GM12891 (cell line): ENCODE results near the gene MDGA2.

Experiments
- POLR2AphosphoS5 ChIP-seq: IDR thresholded peaks from 2 replicates; pipeline ENCODE4 v1.6.1; 2011; ENCODE audit warnings: low read depth, low read length, control low read depth
- TAF1 ChIP-seq: IDR thresholded peaks from 2 replicates; pipeline ENCODE4 v1.6.1; 2011; ENCODE audit warnings: low read depth, low read length, control low read depth

DNA sequence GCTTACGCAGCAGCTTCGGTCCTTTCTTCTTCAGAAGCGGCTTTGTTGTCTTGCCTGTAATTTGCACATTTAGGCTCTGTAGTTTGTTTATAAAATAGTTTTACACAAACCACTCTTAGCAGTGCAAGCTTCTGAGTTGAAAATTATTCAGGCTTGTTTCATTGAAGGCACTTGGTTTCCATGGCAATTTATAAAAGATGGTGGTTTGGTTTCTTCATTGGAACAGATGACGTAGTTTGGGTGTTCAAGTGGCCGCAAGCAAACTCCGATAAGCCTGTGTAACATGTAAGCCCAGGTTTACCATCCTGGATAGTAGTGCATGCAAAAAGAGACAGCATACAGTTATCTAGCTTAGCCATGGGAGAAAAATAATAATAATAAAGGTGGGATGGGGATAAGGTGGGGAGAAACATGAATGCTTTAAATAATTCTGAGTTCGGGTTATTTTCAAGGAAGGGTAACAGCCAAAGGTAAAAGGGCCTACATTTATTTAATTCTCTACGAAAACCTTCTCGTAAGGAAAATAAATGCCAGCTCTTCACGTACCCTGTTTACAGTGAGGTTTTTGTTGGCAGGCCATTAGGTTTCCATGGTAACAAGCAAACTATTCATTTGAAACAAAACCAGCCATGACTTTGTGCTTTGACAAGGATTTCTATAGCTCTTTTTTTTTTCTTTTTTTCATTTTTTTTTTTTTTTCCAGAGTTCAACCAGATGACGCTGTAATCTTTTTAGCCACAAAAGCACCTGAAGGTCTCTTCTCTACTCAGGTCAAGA, 834.3 kb downstream of the MDGA2 start:
- TF ChIP-seq POLR2AphosphoS5 = no peak
- no peak for TF ChIP-seq TAF1
